Measurements from ENCODE around the gene GPR25. TPM values are rescaled to one million over a fixed set of nuclear protein-coding genes. Genes with fewer than 3 reads are reported as not detected.
A peak's percentile ranks its signal among the peaks of the same experiment; 100 is the strongest.

GPR25 gene
- total RNA-seq, 1 donor from 2014 or later, result not detected

- H3K36me3 ChIP-seq (ENCODE audit: insufficient read depth, low read length), result no peaks in the 10 kb centered on the region
- H3K4me2 ChIP-seq (ENCODE audit: low read length), result peak overlapping the region; percentile 60
- no peak overlapping the region for H3K4me3 Mint-ChIP-seq (ENCODE audit: unreplicated experiment)
- H3K9me3 ChIP-seq (ENCODE audit: insufficient read depth, low read depth, low read length), result no peaks in the 10 kb centered on the region
- H3K27ac Mint-ChIP-seq (ENCODE audit: unreplicated experiment), result peak overlapping the region; percentile 95
- H3K27ac ChIP-seq (ENCODE audit: low read depth, low read length), result no peak overlapping the region
- DNase-seq (ENCODE audit: low read depth) (no peak), FAIRE-seq (no peak)
- H3K4me3 ChIP-seq (ENCODE audit: insufficient read depth, low read depth, low read length), result no peak overlapping the region
- H3K79me2 ChIP-seq (ENCODE audit: insufficient read depth, low read length), result no peaks in the 10 kb centered on the region
- H3K9me3 Mint-ChIP-seq (ENCODE audit: unreplicated experiment), result peaks cover 4% of the 10 kb centered on the region
- no peaks in the 10 kb centered on the region for H4K20me1 ChIP-seq (ENCODE audit: insufficient read depth, low read length)
- peaks cover 41% of the 10 kb centered on the region for H3K4me1 Mint-ChIP-seq (ENCODE audit: low read depth, unreplicated experiment)
- peaks cover 4% of the 10 kb centered on the region for H3K36me3 Mint-ChIP-seq (ENCODE audit: low read depth, unreplicated experiment)
- H2AFZ ChIP-seq (ENCODE audit: low read depth, low read length), result no peak overlapping the region
- H3K27me3 ChIP-seq (ENCODE audit: insufficient read depth, low read length), result peaks cover 7% of the 10 kb centered on the region
- no peaks in the 10 kb centered on the region for H3K27me3 Mint-ChIP-seq (ENCODE audit: low read depth, unreplicated experiment)
- TF ChIP-seq CTCF (IDR thresholded peaks at IDR 0.05; ENCODE audit: insufficient read depth, low read depth, low read length) (no peak), EZH2 (IDR thresholded peaks at IDR 0.05; ENCODE audit: insufficient read depth, low read length) (no peak)
- no peak overlapping the region for H3K9ac ChIP-seq (ENCODE audit: low read length)
- peaks cover 22% of the 10 kb centered on the region for H3K4me1 ChIP-seq (ENCODE audit: insufficient read depth, low read length)
Measured at GRCh38 chr1:200895801-200896530, 23.2 kb downstream of the GPR25 start.

GRCh38 chr1:200896531-200897196, 23.9 kb downstream of the GPR25 start:
- Histone ChIP-seq H4K20me1 (ENCODE audit: insufficient read depth, low read length) (no peaks in the 10 kb centered on the region), H3K4me2 (ENCODE audit: low read length) (peak overlapping the region; percentile 60), H3K27me3 (ENCODE audit: insufficient read depth, low read length) (peaks cover 4% of the 10 kb centered on the region), H3K27ac (ENCODE audit: low read depth, low read length) (peak overlapping the region; percentile 7), H2AFZ (ENCODE audit: low read depth, low read length) (no peak overlapping the region), H3K9me3 (ENCODE audit: insufficient read depth, low read depth, low read length) (no peaks in the 10 kb centered on the region), H3K9ac (ENCODE audit: low read length) (no peak overlapping the region), H3K4me3 (ENCODE audit: insufficient read depth, low read depth, low read length) (no peak overlapping the region), H3K79me2 (ENCODE audit: insufficient read depth, low read length) (no peaks in the 10 kb centered on the region), H3K4me1 (ENCODE audit: insufficient read depth, low read length) (peaks cover 16% of the 10 kb centered on the region), H3K36me3 (ENCODE audit: insufficient read depth, low read length) (no peaks in the 10 kb centered on the region)
- no peak overlapping the region for H3K4me3 Mint-ChIP-seq (ENCODE audit: unreplicated experiment)
- peaks cover 4% of the 10 kb centered on the region for H3K9me3 Mint-ChIP-seq (ENCODE audit: unreplicated experiment)
- peak; percentile 51 for DNase-seq (ENCODE audit: low read depth)
- H3K36me3 Mint-ChIP-seq (ENCODE audit: low read depth, unreplicated experiment), result peaks cover 7% of the 10 kb centered on the region
- H3K27me3 Mint-ChIP-seq (ENCODE audit: low read depth, unreplicated experiment), result no peaks in the 10 kb centered on the region
- peak overlapping the region; percentile 95 for H3K27ac Mint-ChIP-seq (ENCODE audit: unreplicated experiment)
- TF ChIP-seq CTCF (IDR thresholded peaks at IDR 0.05; ENCODE audit: insufficient read depth, low read depth, low read length) (no peak), EZH2 (IDR thresholded peaks at IDR 0.05; ENCODE audit: insufficient read depth, low read length) (no peak)
- H3K4me1 Mint-ChIP-seq (ENCODE audit: low read depth, unreplicated experiment), result peaks cover 41% of the 10 kb centered on the region
- no peak for FAIRE-seq

GRCh38 chr1:200897259-200897658, 24.5 kb downstream of the GPR25 start:
- H3K27ac Mint-ChIP-seq (ENCODE audit: unreplicated experiment), result no peak overlapping the region
- Histone ChIP-seq H3K79me2 (ENCODE audit: insufficient read depth, low read length) (no peaks in the 10 kb centered on the region), H3K9ac (ENCODE audit: low read length) (no peak overlapping the region), H3K9me3 (ENCODE audit: insufficient read depth, low read depth, low read length) (no peaks in the 10 kb centered on the region), H3K4me2 (ENCODE audit: low read length) (no peak overlapping the region), H3K27me3 (ENCODE audit: insufficient read depth, low read length) (no peaks in the 10 kb centered on the region), H4K20me1 (ENCODE audit: insufficient read depth, low read length) (no peaks in the 10 kb centered on the region), H2AFZ (ENCODE audit: low read depth, low read length) (no peak overlapping the region), H3K4me3 (ENCODE audit: insufficient read depth, low read depth, low read length) (no peak overlapping the region), H3K4me1 (ENCODE audit: insufficient read depth, low read length) (peaks cover 12% of the 10 kb centered on the region), H3K27ac (ENCODE audit: low read depth, low read length) (no peak overlapping the region), H3K36me3 (ENCODE audit: insufficient read depth, low read length) (no peaks in the 10 kb centered on the region)
- H3K9me3 Mint-ChIP-seq (ENCODE audit: unreplicated experiment), result peaks cover 4% of the 10 kb centered on the region
- H3K36me3 Mint-ChIP-seq (ENCODE audit: low read depth, unreplicated experiment), result peaks cover 7% of the 10 kb centered on the region
- TF ChIP-seq EZH2 (IDR thresholded peaks at IDR 0.05; ENCODE audit: insufficient read depth, low read length) (no peak), CTCF (IDR thresholded peaks at IDR 0.05; ENCODE audit: insufficient read depth, low read depth, low read length) (no peak)
- H3K4me1 Mint-ChIP-seq (ENCODE audit: low read depth, unreplicated experiment), result peaks cover 42% of the 10 kb centered on the region
- no peak overlapping the region for H3K4me3 Mint-ChIP-seq (ENCODE audit: unreplicated experiment)
- DNase-seq (ENCODE audit: low read depth) (no peak), FAIRE-seq (no peak)
- no peaks in the 10 kb centered on the region for H3K27me3 Mint-ChIP-seq (ENCODE audit: low read depth, unreplicated experiment)

All from astrocyte (in vitro differentiated cells and primary cell).